DND-41 (cell line): Measurements from ENCODE around the gene ALPL.

Source experiments
- CTCF ChIP-seq: IDR thresholded peaks from 2 replicates; pipeline ENCODE4 v1.5.1; 2012; ENCODE audit warnings: borderline replicate concordance, low read length, moderate library complexity, mild to moderate bottlenecking; ENCODE audit not compliant: poor library complexity, severe bottlenecking; ENCODE audit errors: extremely low read depth
- EZH2 ChIP-seq: IDR thresholded peaks from 3 replicates; pipeline ENCODE4 v1.6.1; 2012; ENCODE audit warnings: borderline replicate concordance, low read depth, mild to moderate bottlenecking, moderate library complexity, low read length, inconsistent platforms; ENCODE audit not compliant: severe bottlenecking

- TF ChIP-seq CTCF: no peak
- TF ChIP-seq EZH2: no peak
Observed at GRCh38 chr1:21544095-21544494, 34.9 kb downstream of the ALPL start.
